Activated B cell treated with CpG ODN at 0.5 μM for 24 hours (primary cell): Measurements from ENCODE around the gene S1PR4. TPM values are rescaled to one million over a fixed set of nuclear protein-coding genes. Genes with fewer than 3 reads are reported as not detected.

Experiments used
- ATAC-seq: fragments of 200-7000 bp; cut with Tn5 transposase; one replicate; pipeline ENCODE4 v1.10.0; 2021; ENCODE audit warnings: low read depth, mild to moderate bottlenecking, moderate library complexity
- CTCF ChIA-PET: fragments of 350-600 bp; sonication (Branson Sonifier 250); formaldehyde crosslinking; loops from one replicate; lab custom pipeline; 2021; ENCODE audit warnings: antibody characterized with exemption; lab: Charles Lee
- POLR2A ChIA-PET: fragments of 350-600 bp; sonication (Branson Sonifier 250); formaldehyde crosslinking; loops from one replicate; lab custom pipeline; 2021; ENCODE audit warnings: antibody characterized with exemption; lab: Charles Lee
- DNase-seq: peaks from one replicate; pipeline ENCODE4 v3.0.0; 2022
- H3K27ac Mint-ChIP-seq: one replicate; pipeline ENCODE4 v1.8.0; 2020; ENCODE audit warnings: mixed read lengths
- H3K27me3 Mint-ChIP-seq: one replicate; pipeline ENCODE4 v1.8.0; 2021; ENCODE audit warnings: mixed read lengths
- H3K36me3 Mint-ChIP-seq: one replicate; pipeline ENCODE4 v1.8.0; 2021; ENCODE audit warnings: low read depth, mixed read lengths
- H3K4me1 Mint-ChIP-seq: one replicate; pipeline ENCODE4 v1.8.0; 2021; ENCODE audit warnings: mixed read lengths
- H3K4me3 Mint-ChIP-seq: one replicate; pipeline ENCODE4 v1.8.0; 2020; ENCODE audit warnings: mild to moderate bottlenecking, mixed read lengths
- H3K9me3 Mint-ChIP-seq: one replicate; pipeline ENCODE4 v1.8.0; 2020; ENCODE audit warnings: mixed read lengths
- CTCF ChIP-seq: fragments of 200-600 bp; IDR thresholded peaks from one replicate; pipeline ENCODE4 v1.8.0; 2022; ENCODE audit warnings: antibody characterized with exemption, mild to moderate bottlenecking
- intact Hi-C: fragments of 100-400 bp; cut with micrococcal nuclease; formaldehyde crosslinking; loops from one replicate; pipeline ENCODE4 v1.15.1; 2024
- total RNA-seq: library from RNA; stranded (reverse); gene quantifications from 2 replicates; pipeline ENCODE4 v1.2.3, GENCODE V29; 2022

S1PR4 gene
- total RNA-seq, 1 donor from 2014 or later = 29.7 TPM

DNA sequence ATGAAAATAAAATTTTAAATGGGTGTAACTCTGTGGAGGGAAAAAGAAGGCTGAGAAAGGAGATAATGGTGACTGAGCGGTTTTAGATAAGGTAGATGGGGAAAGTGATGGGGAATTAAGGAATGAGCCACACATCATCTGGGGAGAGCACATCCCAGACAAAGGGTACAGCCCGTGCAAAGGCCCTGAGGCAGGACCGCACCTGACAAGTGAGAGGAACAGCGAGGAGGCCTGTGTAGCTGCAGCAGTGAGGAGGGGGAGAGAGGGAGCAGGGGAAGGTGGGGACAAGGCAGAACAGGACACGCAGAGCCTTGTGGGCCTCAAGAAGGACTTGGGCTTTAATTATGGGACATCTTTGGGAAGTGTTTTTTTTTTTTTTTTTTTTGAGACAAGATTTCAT lies 44.1 kb downstream of the S1PR4 start:
- H3K4me1 Mint-ChIP-seq = peaks cover 2% of the 10 kb centered on the region
- no peak overlapping the region for H3K4me3 Mint-ChIP-seq
- no peaks in the 10 kb centered on the region for H3K36me3 Mint-ChIP-seq
- ChIA-PET POLR2A (interaction anchor here (0.6 kb wide), 1 partner anchor 29 kb away, joined by 3 read pairs; no protein-coding TSS in a partner anchor), CTCF (no interaction called here)
- intact Hi-C loops = no loop called here
- no peak for TF ChIP-seq CTCF
- H3K9me3 Mint-ChIP-seq = no peaks in the 10 kb centered on the region
- no peak overlapping the region for H3K27ac Mint-ChIP-seq
- ATAC-seq (no peak), DNase-seq (no peak)
- H3K27me3 Mint-ChIP-seq = peaks cover 23% of the 10 kb centered on the region

GRCh38 chr19:3224346-3225168 lies 46.0 kb downstream of the S1PR4 start, which contains the start of gene CELF5:
Gene CELF5, plus strand, starts transcription at chr19:3224661. Its CDS starts 79 bp downstream, at chr19:3224740.
- no peaks in the 10 kb centered on the region for H3K9me3 Mint-ChIP-seq
- DNase-seq (peak; percentile 61), ATAC-seq (peak; percentile 78)
- peaks cover 29% of the 10 kb centered on the region for H3K27me3 Mint-ChIP-seq
- ChIA-PET CTCF (no interaction called here), POLR2A (interaction anchor here (0.6 to 0.7 kb wide), 2 partner anchors 42 to 123 kb away, joined by 3 to 4 read pairs; no protein-coding TSS in a partner anchor)
- no peak within 1 kb of the TSS for H3K27ac Mint-ChIP-seq
- TF ChIP-seq CTCF = no peak
- intact Hi-C loops = no loop called here
- H3K4me3 Mint-ChIP-seq = peak within 1 kb of the TSS; percentile 11
- H3K4me1 Mint-ChIP-seq = peaks cover 5% of the 10 kb centered on the region
- H3K36me3 Mint-ChIP-seq = no peaks in the 10 kb centered on the region

GRCh38 chr19:3225169-3225485 lies 46.6 kb downstream of the S1PR4 start:
- ATAC-seq (no peak), DNase-seq (no peak)
- no peak overlapping the region for H3K4me3 Mint-ChIP-seq
- peaks cover 30% of the 10 kb centered on the region for H3K27me3 Mint-ChIP-seq
- H3K9me3 Mint-ChIP-seq = no peaks in the 10 kb centered on the region
- H3K27ac Mint-ChIP-seq = no peak overlapping the region
- no peak for TF ChIP-seq CTCF
- CTCF ChIA-PET = no interaction called here
- H3K4me1 Mint-ChIP-seq = peaks cover 5% of the 10 kb centered on the region
- intact Hi-C loops = no loop called here
- POLR2A ChIA-PET = interaction anchor here (0.6 kb wide), 1 partner anchor 123 kb away, joined by 4 read pairs; no protein-coding TSS in a partner anchor
- H3K36me3 Mint-ChIP-seq = no peaks in the 10 kb centered on the region

GRCh38 chr19:3225677-3226093 lies 47.1 kb downstream of the S1PR4 start:
- Mint-ChIP-seq H3K4me3 (no peak overlapping the region), H3K4me1 (peaks cover 5% of the 10 kb centered on the region), H3K27ac (no peak overlapping the region), H3K36me3 (no peaks in the 10 kb centered on the region), H3K27me3 (peaks cover 30% of the 10 kb centered on the region), H3K9me3 (no peaks in the 10 kb centered on the region)
- POLR2A ChIA-PET = interaction anchor here (0.6 kb wide), 1 partner anchor 1411 kb away, joined by 4 read pairs; no protein-coding TSS in a partner anchor
- ATAC-seq (no peak), DNase-seq (no peak)
- intact Hi-C loops = no loop called here
- TF ChIP-seq CTCF = no peak
- CTCF ChIA-PET = no interaction called here

DNA sequence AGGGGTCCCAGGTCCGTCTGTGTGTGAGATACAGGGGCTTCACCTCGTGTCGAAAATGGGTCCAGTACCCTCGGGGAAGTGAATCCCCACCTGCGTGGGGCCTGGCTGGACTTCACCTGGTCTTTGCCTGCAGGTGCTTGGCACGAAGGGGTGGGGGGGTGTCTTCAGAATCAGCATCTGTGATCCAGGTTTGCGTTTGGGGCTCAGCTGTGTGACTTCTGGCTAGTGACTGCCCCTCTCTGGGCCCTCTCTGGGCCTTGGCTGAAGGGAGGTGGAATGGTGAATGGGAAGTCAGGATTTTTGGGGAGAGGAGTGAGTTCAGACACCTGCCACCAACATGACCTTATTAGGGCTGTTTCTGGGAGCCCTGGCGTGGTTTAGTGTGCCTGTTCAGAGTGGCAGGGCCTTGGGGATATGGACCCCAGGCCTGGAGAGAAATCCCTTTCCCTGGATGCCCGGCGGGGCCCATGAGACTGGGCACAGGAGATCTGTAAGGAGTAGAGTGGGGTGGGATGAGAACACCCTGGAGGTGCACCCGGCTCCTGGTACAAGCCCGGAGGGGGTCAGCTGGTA lies 48.6 kb downstream of the S1PR4 start:
- H3K27me3 Mint-ChIP-seq = peaks cover 30% of the 10 kb centered on the region
- intact Hi-C loops = no loop called here
- H3K27ac Mint-ChIP-seq = peak overlapping the region; percentile 24
- TF ChIP-seq CTCF = no peak
- ATAC-seq (no peak), DNase-seq (no peak)
- ChIA-PET POLR2A (no interaction called here), CTCF (no interaction called here)
- peaks cover 5% of the 10 kb centered on the region for H3K4me1 Mint-ChIP-seq
- no peak overlapping the region for H3K4me3 Mint-ChIP-seq
- H3K9me3 Mint-ChIP-seq = no peaks in the 10 kb centered on the region
- H3K36me3 Mint-ChIP-seq = no peaks in the 10 kb centered on the region
